ENCODE results near the gene AKAP8L.

- TF ChIP-seq CTCF (conservative IDR thresholded peaks at IDR 0.05; ENCODE audit: low read length) (no peak), EZH2phosphoT487 (IDR thresholded peaks at IDR 0.05; ENCODE audit: borderline replicate concordance) (no peak)
Observed at GRCh38 chr19:15427991-15428471, 9.2 kb upstream of the AKAP8L start.

Data from Loucy (cell line).